GM21526 (cell line): Measurements from ENCODE around the gene GTF2H2.
"Not testable (repeated sequence)": the region's sequence is repeated elsewhere in the genome, so short reads cannot be mapped to it uniquely, and the experiment has no call there.

Source experiments
- ATAC-seq: cut with Tn5 transposase; IDR thresholded peaks from one replicate; pipeline ENCODE4 v1.9.1; 2021; ENCODE audit warnings: moderate library complexity; ENCODE audit not compliant: unreplicated experiment, low FRiP score

GTF2H2 gene

DNA sequence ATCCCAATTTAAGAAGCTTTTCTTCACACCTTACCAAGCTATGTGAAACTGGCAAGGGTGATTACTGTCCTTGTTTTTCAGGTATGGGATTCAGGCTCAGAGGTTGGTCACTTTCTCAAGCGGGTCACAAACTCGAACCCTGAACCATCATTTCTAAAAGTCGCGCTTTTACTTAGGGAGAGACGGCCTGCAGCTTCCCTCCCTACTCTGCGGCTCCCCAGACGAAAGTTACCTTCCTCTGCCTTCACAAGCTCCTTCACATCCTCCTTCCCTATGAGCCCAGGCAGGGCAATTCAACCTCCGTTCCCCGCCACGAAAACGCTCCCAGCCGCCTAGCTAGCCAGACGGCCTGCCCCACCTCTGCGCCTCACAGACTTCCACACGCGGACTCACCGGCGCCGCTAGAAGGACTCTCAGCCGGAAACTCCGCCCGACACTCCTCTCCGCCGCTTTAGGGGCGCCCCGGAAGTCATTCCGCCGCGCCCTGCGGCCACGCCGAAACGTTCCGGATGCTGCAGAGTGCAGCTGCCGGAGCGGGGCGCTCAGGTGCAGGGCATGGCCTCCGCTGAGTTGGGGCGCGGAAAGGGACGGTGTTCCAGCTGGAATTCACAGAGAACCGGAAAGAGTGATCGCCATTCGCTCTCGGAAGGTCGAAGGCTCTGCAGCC, at the start of gene GTF2H2:
GTF2H2 (minus strand) TSS at position 415 of the 667 bp plus-strand sequence. CDS start 4,913 bp downstream, outside the sequence.
- peak; percentile 98 for ATAC-seq

DNA sequence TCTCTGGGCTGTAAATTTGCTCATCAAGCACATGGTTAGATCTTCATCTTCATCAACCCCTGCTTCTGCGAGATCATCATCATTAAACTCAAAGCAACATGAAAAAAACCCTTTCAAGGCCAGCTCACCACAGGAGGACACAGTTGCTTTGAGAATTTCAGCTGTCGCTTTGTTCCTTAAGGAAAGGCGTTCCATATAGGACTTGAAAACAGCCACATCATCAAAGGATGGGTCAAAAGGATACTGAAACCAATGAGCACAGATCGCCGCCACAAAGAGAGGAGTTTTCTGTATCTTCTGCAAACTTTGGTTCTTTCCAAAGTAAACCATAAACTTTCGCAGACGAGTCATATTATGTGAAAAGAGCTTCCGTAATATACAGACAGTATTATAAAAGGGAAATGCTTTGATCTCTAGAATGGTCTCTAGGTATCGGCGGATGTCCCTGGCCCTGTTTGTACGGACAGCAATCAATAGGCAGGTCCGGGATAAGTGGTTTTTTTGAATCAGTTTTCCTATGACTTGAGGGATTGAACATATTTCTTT, 42.3 kb upstream of the GTF2H2 start:
- ATAC-seq = not testable (repeated sequence)

DNA sequence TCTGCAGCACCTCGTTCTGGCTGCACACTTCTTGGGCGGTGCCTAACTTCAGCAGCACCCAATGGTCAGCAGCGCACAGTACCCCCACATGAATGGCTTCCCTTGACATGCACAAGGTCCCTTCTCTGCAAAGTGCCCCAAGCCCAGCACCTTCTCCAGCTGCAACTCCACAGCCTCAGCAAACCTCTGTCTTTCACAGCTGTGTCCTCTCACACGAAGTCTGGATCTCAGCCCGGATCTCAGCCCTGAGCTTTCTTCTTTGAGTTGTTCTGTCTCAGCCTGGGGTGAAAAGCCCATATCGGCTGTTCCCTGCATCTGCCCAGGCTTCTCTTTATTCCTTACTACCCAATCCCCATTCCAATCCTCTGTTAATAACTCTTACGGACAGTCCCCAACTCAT, 32.5 kb upstream of the GTF2H2 start:
- ATAC-seq = not testable (repeated sequence)

- not testable (repeated sequence) for ATAC-seq
Measured at GRCh38 chr5:71097930-71098203, 30.4 kb upstream of the GTF2H2 start.

- ATAC-seq = not testable (repeated sequence)
Measured at GRCh38 chr5:71097173-71097929, 29.9 kb upstream of the GTF2H2 start.

DNA sequence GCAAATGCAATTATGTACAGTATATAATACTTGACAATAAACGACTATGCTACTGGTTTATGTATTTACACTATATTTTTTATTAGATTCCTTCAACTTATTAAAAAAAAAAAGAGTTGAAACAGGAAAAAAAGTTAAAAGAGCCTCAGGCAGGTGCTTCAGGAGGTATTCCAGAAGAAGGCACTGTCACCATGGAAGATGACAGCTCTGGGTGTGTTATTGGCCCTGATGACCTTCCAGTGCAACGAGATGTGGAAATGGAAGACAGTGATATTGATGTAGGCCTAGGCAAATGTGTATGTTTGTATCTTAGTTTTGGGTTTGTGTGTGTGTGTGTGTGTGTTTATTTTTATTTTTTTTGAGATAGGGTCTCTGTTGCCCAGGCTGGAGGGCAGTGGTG, 22.3 kb upstream of the GTF2H2 start:
- not testable (repeated sequence) for ATAC-seq

DNA sequence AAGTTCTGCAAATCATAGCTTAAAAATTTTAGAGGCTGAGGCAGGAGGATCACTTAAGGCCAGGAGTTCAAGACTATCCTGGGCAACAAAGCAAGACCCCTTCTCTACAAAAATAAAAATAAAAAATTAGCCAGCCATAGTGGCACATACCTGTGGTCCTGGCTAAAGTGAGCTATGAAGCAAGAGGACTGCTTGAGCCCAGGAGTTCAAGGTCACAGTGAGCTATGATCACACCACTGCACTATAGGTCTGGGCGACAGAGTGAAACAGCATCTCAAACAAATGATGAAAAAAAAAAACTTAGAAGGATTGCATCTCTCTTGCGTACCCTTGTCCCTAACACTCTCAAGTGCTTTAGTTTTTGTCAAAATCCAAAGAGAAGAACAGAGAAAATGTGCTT, 21.3 kb upstream of the GTF2H2 start:
- ATAC-seq = not testable (repeated sequence)

- ATAC-seq = not testable (repeated sequence)
Measured at GRCh38 chr5:71086145-71086544, 18.7 kb upstream of the GTF2H2 start.

DNA sequence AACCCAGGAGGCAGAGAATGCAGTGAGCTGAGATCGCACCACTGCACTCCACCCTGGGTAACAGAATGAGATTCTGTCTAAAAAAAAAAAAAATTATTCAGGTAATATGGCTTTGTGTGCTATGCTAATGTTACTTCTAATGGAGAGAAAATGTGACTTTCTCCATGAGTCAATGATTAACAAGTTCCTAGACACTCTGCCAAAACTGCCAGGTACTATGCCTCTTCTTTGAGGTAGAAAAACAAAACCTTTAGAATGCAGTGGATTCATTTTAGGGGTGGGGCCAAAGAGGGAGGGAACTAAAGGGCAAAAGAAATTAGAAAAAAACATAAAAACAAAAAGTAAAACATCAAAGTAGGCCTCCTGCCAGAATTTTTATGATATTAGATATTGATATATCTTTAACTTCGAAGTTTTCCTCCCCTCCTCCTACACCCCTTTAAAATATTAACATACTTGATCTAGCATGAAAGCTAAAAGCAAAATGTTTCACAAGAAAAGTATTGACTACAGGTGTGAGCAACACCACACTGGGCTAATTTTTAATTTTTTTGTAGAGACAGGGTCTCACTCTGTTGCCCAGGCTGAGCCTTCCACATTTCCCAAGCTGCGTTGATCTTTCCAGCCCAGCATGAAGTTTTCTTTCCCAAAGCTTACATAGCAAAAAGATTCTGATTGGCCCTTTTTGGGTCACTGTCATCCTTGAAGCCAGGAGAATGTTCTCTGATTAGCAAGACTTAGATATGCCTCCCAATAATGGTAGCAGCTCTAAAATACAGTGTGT, 17.0 kb upstream of the GTF2H2 start:
- not testable (repeated sequence) for ATAC-seq

GRCh38 chr5:71082898-71083297, 15.4 kb upstream of the GTF2H2 start:
- not testable (repeated sequence) for ATAC-seq

- ATAC-seq = not testable (repeated sequence)
Measured at GRCh38 chr5:71082340-71082739, 14.9 kb upstream of the GTF2H2 start.

DNA sequence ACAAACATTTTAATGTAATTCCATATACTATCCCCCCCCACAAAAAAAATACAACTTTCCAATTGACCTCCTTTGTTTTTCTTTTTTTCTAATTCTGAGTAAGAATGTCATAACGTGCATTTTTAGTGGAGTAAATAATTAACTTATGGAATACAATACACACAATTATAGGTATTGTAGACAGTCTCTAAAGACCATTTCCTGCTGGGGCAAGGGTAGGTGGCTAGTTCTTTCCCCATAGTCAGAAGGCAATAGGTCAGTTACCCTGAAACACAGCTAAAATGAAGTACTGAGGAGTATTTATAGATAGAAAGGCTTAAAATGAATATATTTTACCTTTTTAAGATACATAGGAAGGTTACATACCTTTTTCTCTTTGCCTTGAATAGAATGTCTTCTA, 6.2 kb downstream of the GTF2H2 start:
- ATAC-seq = not testable (repeated sequence)

GRCh38 chr5:71059426-71059825, 8.1 kb downstream of the GTF2H2 start:
- not testable (repeated sequence) for ATAC-seq

GRCh38 chr5:71044808-71045207, 22.7 kb downstream of the GTF2H2 start:
- not testable (repeated sequence) for ATAC-seq

DNA sequence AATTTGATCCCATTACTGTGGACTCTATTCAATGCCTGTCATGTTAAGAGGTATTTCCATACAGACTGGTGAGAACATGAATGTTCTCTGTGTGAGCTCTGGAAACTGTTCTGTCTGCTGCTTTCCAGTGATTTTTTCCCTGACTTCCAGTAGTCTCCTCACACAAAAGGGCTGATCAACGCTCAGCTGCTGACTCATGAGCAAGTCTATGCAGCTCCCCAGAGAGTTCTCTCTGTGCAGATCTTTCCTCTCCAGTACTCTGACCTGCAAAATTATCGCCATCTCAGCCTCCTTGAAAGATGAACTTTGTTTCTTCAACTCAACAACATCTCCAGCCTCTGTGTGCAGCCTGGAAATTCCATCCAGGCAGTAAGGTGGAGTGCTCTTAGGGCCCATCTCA, 23.3 kb downstream of the GTF2H2 start:
- ATAC-seq = not testable (repeated sequence)

DNA sequence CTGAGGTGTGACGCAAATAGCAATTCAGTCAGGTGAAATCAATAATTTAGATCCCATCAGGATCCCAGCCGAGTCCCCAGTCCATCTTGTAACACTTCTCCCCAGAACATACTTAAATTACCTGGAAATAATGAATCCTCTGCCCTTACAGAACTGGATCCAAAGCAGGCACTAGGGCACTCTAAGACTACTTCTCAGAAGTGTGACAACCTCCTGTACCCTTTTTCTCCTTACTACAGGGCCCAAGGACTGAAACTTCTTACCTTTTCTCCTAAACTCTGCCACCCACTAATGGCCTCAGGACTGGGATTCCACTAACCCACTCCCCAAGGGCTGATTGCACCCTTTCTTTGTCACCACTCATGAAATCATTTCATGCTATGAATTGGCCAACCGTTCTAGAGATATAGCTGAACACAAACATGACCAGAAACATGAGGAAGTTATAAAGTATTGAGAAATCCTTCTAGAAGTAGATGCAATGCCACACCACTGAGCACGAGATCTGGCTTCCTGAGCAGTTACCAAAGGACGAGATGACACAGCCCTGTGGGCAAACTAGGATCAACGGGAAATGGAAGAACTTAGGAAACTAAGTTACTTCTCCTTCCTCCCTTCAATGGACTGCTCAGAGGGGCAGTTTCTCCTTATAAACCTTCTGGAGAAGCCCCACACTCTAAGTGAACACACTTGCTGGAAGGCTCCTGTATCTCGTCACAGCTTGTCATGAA, 36.3 kb downstream of the GTF2H2 start:
- not testable (repeated sequence) for ATAC-seq

DNA sequence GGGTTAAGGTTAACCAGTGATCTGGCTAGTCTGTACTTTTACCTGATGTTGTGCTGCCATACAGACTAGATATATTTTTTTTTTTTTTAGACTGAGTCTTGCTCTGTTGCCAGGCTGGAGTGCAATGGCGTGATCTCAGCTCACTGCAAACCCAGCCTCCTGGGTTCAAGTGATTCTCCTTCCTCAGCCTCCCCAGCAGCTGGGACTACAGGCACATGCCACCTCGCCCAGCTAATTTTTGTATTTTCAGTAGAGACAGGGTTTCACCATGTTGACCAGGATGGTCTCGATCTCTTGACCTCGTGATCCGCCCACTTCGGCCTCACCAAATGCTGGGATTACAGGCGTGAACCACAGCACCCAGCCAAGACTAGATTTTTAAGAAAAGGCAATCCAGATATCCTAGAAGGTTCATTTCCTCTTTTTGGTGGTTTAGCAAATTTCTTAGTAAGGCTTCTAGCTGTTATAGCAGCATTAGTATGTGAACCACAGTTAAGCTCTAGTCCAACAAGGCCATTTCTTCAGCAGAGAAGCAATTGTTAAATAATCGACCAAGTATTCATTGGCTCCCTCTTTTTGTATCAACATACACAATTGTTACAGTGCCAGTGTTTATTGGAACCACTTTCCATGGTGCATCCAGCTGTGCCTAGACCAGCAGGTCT, 42.1 kb downstream of the GTF2H2 start, which contains the start of gene NAIP:
NAIP (minus strand) TSS at position 51 of the 665 bp plus-strand sequence. CDS start 12,424 bp downstream, outside the sequence.
- not testable (repeated sequence) for ATAC-seq

GRCh38 chr5:71020643-71021042, 46.8 kb downstream of the GTF2H2 start:
- ATAC-seq = not testable (repeated sequence)

- not testable (repeated sequence) for ATAC-seq
Measured at GRCh38 chr5:71018376-71019005, 49.0 kb downstream of the GTF2H2 start.
